ENCODE results near the gene LMLN.

- TF ChIP-seq CTCF (IDR thresholded peaks at IDR 0.05; ENCODE audit: low read depth, low read length, poor library complexity, severe bottlenecking), result no peak
- TF ChIP-seq EZH2phosphoT487 (IDR thresholded peaks at IDR 0.05; ENCODE audit: borderline replicate concordance, low read length), result no peak
Observed at GRCh38 chr3:197936819-197937384, 23.1 kb upstream of the LMLN start.

Measured in DOHH2 (cell line).